Spleen (tissue), 7 donors: ENCODE results near the gene VSTM4.

Experiments used
- POLR2A ChIP-seq, 3 donors: fragments of 450-650 bp; IDR thresholded peaks; one replicate each; pipeline ENCODE4 v1.5.1; 2017; ENCODE audit warnings: antibody characterized with exemption in 3 of 3, mild to moderate bottlenecking in 1 of 3
- TF ChIP-seq, protein P1 (sequence below), 11 experiments: fragments of 200-600 bp in 7 of 11; fragments of 450-650 bp in 4 of 11; sonication (generic) in 4 of 11; IDR thresholded peaks in 8 of 11; conservative IDR thresholded peaks in 3 of 11; 1 replicate in 7 of 11; 2 replicates in 4 of 11; pipeline versions ENCODE4 v1.4.0 to v1.8.0; 2016 to 2021; ENCODE audit warnings: antibody characterized with exemption in 11 of 11, inconsistent platforms in 4 of 11, mild to moderate bottlenecking in 1 of 11
- donor health status: DM: no; HTN: no; CAD: no; lungs with moderate emphysema.
- donor health status: DM: no; HTN: no; CAD: no.
- donor health status: DM: no; HTN: no; CAD: no.

DNA sequence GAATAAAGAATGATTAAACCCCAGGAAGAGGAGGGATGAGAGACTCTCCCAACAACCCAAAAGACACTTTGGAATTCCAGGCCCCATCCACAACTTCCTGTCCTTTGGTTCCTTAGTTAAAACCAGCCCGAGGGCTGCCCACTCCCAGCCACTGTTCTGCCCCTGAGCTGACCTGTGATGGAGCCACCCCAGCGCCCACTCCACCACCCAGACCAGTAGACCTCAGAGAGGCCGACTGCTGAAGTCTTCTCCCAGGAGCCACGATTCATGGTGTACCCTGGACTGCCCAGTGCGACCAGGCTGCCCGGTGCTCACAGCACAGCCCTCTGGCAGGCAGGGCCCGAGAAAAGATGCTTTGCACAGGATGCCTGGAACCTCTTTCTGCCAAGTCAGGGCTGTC lies 6.7 kb downstream of the VSTM4 start:
- TF ChIP-seq, protein P1, sequence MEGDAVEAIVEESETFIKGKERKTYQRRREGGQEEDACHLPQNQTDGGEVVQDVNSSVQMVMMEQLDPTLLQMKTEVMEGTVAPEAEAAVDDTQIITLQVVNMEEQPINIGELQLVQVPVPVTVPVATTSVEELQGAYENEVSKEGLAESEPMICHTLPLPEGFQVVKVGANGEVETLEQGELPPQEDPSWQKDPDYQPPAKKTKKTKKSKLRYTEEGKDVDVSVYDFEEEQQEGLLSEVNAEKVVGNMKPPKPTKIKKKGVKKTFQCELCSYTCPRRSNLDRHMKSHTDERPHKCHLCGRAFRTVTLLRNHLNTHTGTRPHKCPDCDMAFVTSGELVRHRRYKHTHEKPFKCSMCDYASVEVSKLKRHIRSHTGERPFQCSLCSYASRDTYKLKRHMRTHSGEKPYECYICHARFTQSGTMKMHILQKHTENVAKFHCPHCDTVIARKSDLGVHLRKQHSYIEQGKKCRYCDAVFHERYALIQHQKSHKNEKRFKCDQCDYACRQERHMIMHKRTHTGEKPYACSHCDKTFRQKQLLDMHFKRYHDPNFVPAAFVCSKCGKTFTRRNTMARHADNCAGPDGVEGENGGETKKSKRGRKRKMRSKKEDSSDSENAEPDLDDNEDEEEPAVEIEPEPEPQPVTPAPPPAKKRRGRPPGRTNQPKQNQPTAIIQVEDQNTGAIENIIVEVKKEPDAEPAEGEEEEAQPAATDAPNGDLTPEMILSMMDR (IDR thresholded peaks at IDR 0.05 in 8 of 11, conservative IDR thresholded peaks at IDR 0.05 in 3 of 11), result no peak
- TF ChIP-seq POLR2A (IDR thresholded peaks at IDR 0.05), result no peak
